ENCODE measurements around the gene SUSD4. TPM values are rescaled to one million over a fixed set of nuclear protein-coding genes. Genes with fewer than 3 reads are reported as not detected.

The SUSD4 gene
- total RNA-seq, 2 donors from 2014 or later, result 10.7 to 26.7 TPM

- Histone ChIP-seq H3K27me3 (replicated peaks; ENCODE audit: insufficient read depth) (no peaks in the 10 kb centered on the region), H3K9me3 (no peaks in the 10 kb centered on the region), H3K27ac (no peak overlapping the region), H3K4me3 (no peak overlapping the region), H3K36me3 (no peaks in the 10 kb centered on the region), H3K4me1 (replicated peaks) (no peaks in the 10 kb centered on the region)
- 38% methylated on average over 1 of the region's 1 CpG for WGBS
- no peak for DNase-seq (ENCODE audit: low spot score)
- TF ChIP-seq POLR2AphosphoS5 (IDR thresholded peaks at IDR 0.05), result no peak
- no peak for TF ChIP-seq CTCF (IDR thresholded peaks at IDR 0.05)
- no peak for TF ChIP-seq POLR2A (IDR thresholded peaks at IDR 0.05)
- intact Hi-C loops (cut with DNase I), result no loop called here
Observed at GRCh38 chr1:223179786-223180185, 184.2 kb downstream of the SUSD4 start.

GRCh38 chr1:223179280-223179679 is 184.7 kb downstream of the SUSD4 start:
- TF ChIP-seq POLR2A (IDR thresholded peaks at IDR 0.05) (no peak), CTCF (IDR thresholded peaks at IDR 0.05) (no peak), POLR2AphosphoS5 (IDR thresholded peaks at IDR 0.05) (no peak)
- no peak for DNase-seq (ENCODE audit: low spot score)
- 95% methylated on average over 3 of the region's 3 CpGs for WGBS
- H3K27ac ChIP-seq, result no peak overlapping the region
- H3K9me3 ChIP-seq, result no peaks in the 10 kb centered on the region
- no peak overlapping the region for H3K4me3 ChIP-seq
- no peaks in the 10 kb centered on the region for H3K27me3 ChIP-seq (replicated peaks; ENCODE audit: insufficient read depth)
- no peaks in the 10 kb centered on the region for H3K36me3 ChIP-seq
- intact Hi-C loops (cut with DNase I), result no loop called here
- no peaks in the 10 kb centered on the region for H3K4me1 ChIP-seq (replicated peaks)

GRCh38 chr1:223177681-223178080 is 186.3 kb downstream of the SUSD4 start:
- H3K27ac ChIP-seq, result no peak overlapping the region
- intact Hi-C loops (cut with DNase I), result no loop called here
- H3K27me3 ChIP-seq (replicated peaks; ENCODE audit: insufficient read depth), result no peaks in the 10 kb centered on the region
- TF ChIP-seq CTCF (IDR thresholded peaks at IDR 0.05), result no peak
- TF ChIP-seq POLR2A (IDR thresholded peaks at IDR 0.05), result no peak
- TF ChIP-seq POLR2AphosphoS5 (IDR thresholded peaks at IDR 0.05), result no peak
- H3K9me3 ChIP-seq, result no peaks in the 10 kb centered on the region
- no peaks in the 10 kb centered on the region for H3K4me1 ChIP-seq (replicated peaks)
- WGBS, result 48% methylated on average over 5 of the region's 5 CpGs
- no peak overlapping the region for H3K4me3 ChIP-seq
- no peak for DNase-seq (ENCODE audit: low spot score)
- no peaks in the 10 kb centered on the region for H3K36me3 ChIP-seq

- Histone ChIP-seq H3K4me1 (replicated peaks) (no peaks in the 10 kb centered on the region), H3K27me3 (replicated peaks; ENCODE audit: insufficient read depth) (no peaks in the 10 kb centered on the region), H3K36me3 (no peaks in the 10 kb centered on the region), H3K4me3 (no peak overlapping the region), H3K27ac (no peak overlapping the region), H3K9me3 (no peaks in the 10 kb centered on the region)
- WGBS, result 97% methylated on average over 3 of the region's 3 CpGs
- intact Hi-C loops (cut with DNase I), result no loop called here
- TF ChIP-seq POLR2AphosphoS5 (IDR thresholded peaks at IDR 0.05), result no peak
- no peak for TF ChIP-seq POLR2A (IDR thresholded peaks at IDR 0.05)
- TF ChIP-seq CTCF (IDR thresholded peaks at IDR 0.05), result no peak
- DNase-seq (ENCODE audit: low spot score), result no peak
Observed at GRCh38 chr1:223176437-223176836, 187.5 kb downstream of the SUSD4 start.

- Histone ChIP-seq H3K4me3 (no peak overlapping the region), H3K27me3 (replicated peaks; ENCODE audit: insufficient read depth) (no peaks in the 10 kb centered on the region), H3K4me1 (replicated peaks) (no peaks in the 10 kb centered on the region), H3K36me3 (no peaks in the 10 kb centered on the region), H3K9me3 (no peaks in the 10 kb centered on the region), H3K27ac (no peak overlapping the region)
- TF ChIP-seq POLR2A (IDR thresholded peaks at IDR 0.05) (no peak), CTCF (IDR thresholded peaks at IDR 0.05) (no peak), POLR2AphosphoS5 (IDR thresholded peaks at IDR 0.05) (no peak)
- no peak for DNase-seq (ENCODE audit: low spot score)
- 74% methylated on average over 3 of the region's 3 CpGs for WGBS
- intact Hi-C loops (cut with DNase I), result no loop called here
Observed at GRCh38 chr1:223175633-223176032, 188.3 kb downstream of the SUSD4 start.

Measured in prostate gland (tissue), 2 donors.